Stimulated activated CD4-positive, alpha-beta T cell treated with anti-CD3 and anti-CD28 coated beads, Interleukin-4, amount 100 ng/mL, for 4 hours (primary cell): Measurements from ENCODE around the gene HIBCH.
"Not testable (repeated sequence)": the region's sequence is repeated elsewhere in the genome, so short reads cannot be mapped to it uniquely, and the experiment has no call there.

ENCODE experiments used
- DNase-seq, 2 experiments: peaks; one replicate each; pipeline ENCODE4 v3.0.0-alpha.2; 2020

Gene HIBCH

GRCh38 chr2:190303647-190304046, 16.0 kb downstream of the HIBCH start:
- no peak for DNase-seq

- DNase-seq, result no peak
These were observed 17.6 kb downstream of the HIBCH start for GRCh38 chr2:190302052-190302451.

GRCh38 chr2:190301032-190301431, 18.6 kb downstream of the HIBCH start:
- DNase-seq, result no peak

- DNase-seq, result not testable (repeated sequence)
These were observed 21.7 kb downstream of the HIBCH start for GRCh38 chr2:190297880-190298279.

GRCh38 chr2:190283783-190284182, 35.8 kb downstream of the HIBCH start:
- no peak for DNase-seq

GRCh38 chr2:190280565-190281350, 38.9 kb downstream of the HIBCH start:
- DNase-seq, result no peak

- not testable (repeated sequence) for DNase-seq
These were observed 40.1 kb downstream of the HIBCH start for GRCh38 chr2:190279256-190280134.

- DNase-seq, result no peak
These were observed 42.2 kb downstream of the HIBCH start for GRCh38 chr2:190277234-190278112.

- DNase-seq, result no peak
These were observed 47.2 kb downstream of the HIBCH start for GRCh38 chr2:190272457-190272842.

GRCh38 chr2:190271783-190272456, 47.7 kb downstream of the HIBCH start:
- no peak for DNase-seq

- DNase-seq, result no peak
These were observed 49.3 kb downstream of the HIBCH start for GRCh38 chr2:190270298-190270697.

GRCh38 chr2:190269699-190270098, 49.9 kb downstream of the HIBCH start:
- DNase-seq, result not testable (repeated sequence)

- no peak for DNase-seq
These were observed 52.3 kb downstream of the HIBCH start for GRCh38 chr2:190267302-190267701.

GRCh38 chr2:190266314-190266713, 53.3 kb downstream of the HIBCH start:
- no peak for DNase-seq

- DNase-seq, result no peak
These were observed 57.8 kb downstream of the HIBCH start for GRCh38 chr2:190261851-190262250.

- no peak for DNase-seq
These were observed 63.5 kb downstream of the HIBCH start for GRCh38 chr2:190256087-190256486.

- no peak for DNase-seq
These were observed 64.0 kb downstream of the HIBCH start for GRCh38 chr2:190255676-190256075.

- no peak for DNase-seq
These were observed 65.4 kb downstream of the HIBCH start for GRCh38 chr2:190254063-190254850.

GRCh38 chr2:190250421-190250820, 69.2 kb downstream of the HIBCH start:
- no peak for DNase-seq

- DNase-seq, result no peak
These were observed 84.0 kb downstream of the HIBCH start for GRCh38 chr2:190235551-190236075.

GRCh38 chr2:190235101-190235500, 84.5 kb downstream of the HIBCH start:
- DNase-seq, result no peak
